ENCODE data around the gene HPS6. TPM values are rescaled to one million over a fixed set of nuclear protein-coding genes. Genes with fewer than 3 reads are reported as not detected.

HPS6 gene
- total and polyA plus RNA-seq, 2 donors: 11.1 to 18.7 TPM

GRCh38 chr10:102090772-102091171 is 25.6 kb downstream of the HPS6 start:
- Histone ChIP-seq H3K4me1 (ENCODE audit: insufficient read depth) (no peaks in the 10 kb centered on the region), H3K27ac (ENCODE audit: low read depth) (no peak overlapping the region), H3K36me3 (ENCODE audit: insufficient read depth) (no peaks in the 10 kb centered on the region), H3K4me3 (ENCODE audit: low read depth, low read length) (no peak overlapping the region)
- 69% methylated on average over 2 of the region's 2 CpGs for WGBS
- no peak for DNase-seq (ENCODE audit: extremely low spot score)

- no peak for DNase-seq (ENCODE audit: extremely low spot score)
- 94% methylated on average over 7 of the region's 7 CpGs for WGBS
- Histone ChIP-seq H3K4me1 (ENCODE audit: insufficient read depth) (no peaks in the 10 kb centered on the region), H3K4me3 (ENCODE audit: low read depth, low read length) (no peak overlapping the region), H3K27ac (ENCODE audit: low read depth) (no peak overlapping the region), H3K36me3 (ENCODE audit: insufficient read depth) (no peaks in the 10 kb centered on the region)
These were observed 31.3 kb downstream of the HPS6 start for GRCh38 chr10:102096449-102096848.

- no peak overlapping the region for H3K27ac ChIP-seq (ENCODE audit: low read depth)
- no peak for DNase-seq (ENCODE audit: extremely low spot score)
- H3K4me3 ChIP-seq (ENCODE audit: low read depth, low read length): no peak overlapping the region
- 90% methylated on average over 5 of the region's 5 CpGs for WGBS
- no peaks in the 10 kb centered on the region for H3K4me1 ChIP-seq (ENCODE audit: insufficient read depth)
- H3K36me3 ChIP-seq (ENCODE audit: insufficient read depth): no peaks in the 10 kb centered on the region
These were observed 36.0 kb downstream of the HPS6 start for GRCh38 chr10:102101152-102101551.

- DNase-seq (ENCODE audit: extremely low spot score): no peak
- WGBS: 85% methylated on average over 1 of the region's 1 CpG
These were observed 37.3 kb downstream of the HPS6 start for GRCh38 chr10:102102421-102102820.

DNA sequence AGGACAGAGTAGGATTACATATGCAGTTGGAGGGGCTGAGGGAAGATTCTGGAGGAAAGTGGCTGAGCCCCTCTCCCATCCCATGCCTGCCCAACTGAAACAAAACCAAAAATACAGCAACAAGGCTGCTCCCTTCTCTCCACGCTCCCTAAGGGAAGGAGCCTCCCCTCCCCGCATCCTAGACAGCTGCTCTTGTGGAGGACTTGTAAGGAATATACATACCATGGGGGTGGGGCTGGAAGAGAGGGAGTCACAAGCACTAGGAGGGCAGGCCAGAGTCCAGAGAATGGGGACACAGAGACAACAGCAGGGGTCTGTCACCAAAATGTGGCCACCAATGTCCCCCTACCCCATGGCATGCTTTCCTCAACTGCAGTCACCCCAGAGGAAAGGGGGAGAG is 41.8 kb downstream of the HPS6 start:
- no peak for DNase-seq (ENCODE audit: extremely low spot score)
- Histone ChIP-seq H3K36me3 (ENCODE audit: insufficient read depth) (peaks cover 16% of the 10 kb centered on the region), H3K4me3 (ENCODE audit: low read depth, low read length) (no peak overlapping the region), H3K4me1 (ENCODE audit: insufficient read depth) (no peaks in the 10 kb centered on the region), H3K27ac (ENCODE audit: low read depth) (no peak overlapping the region)
- WGBS: 70% methylated on average over 2 of the region's 2 CpGs

More at GRCh38 chr10:102102421-102102820, 37.3 kb downstream of the HPS6 start:
- no peak overlapping the region for H3K4me3 ChIP-seq (ENCODE audit: low read depth, low read length)
- H3K36me3 ChIP-seq (ENCODE audit: insufficient read depth): no peaks in the 10 kb centered on the region
- no peaks in the 10 kb centered on the region for H3K4me1 ChIP-seq (ENCODE audit: insufficient read depth)
- no peak overlapping the region for H3K27ac ChIP-seq (ENCODE audit: low read depth)

DNA sequence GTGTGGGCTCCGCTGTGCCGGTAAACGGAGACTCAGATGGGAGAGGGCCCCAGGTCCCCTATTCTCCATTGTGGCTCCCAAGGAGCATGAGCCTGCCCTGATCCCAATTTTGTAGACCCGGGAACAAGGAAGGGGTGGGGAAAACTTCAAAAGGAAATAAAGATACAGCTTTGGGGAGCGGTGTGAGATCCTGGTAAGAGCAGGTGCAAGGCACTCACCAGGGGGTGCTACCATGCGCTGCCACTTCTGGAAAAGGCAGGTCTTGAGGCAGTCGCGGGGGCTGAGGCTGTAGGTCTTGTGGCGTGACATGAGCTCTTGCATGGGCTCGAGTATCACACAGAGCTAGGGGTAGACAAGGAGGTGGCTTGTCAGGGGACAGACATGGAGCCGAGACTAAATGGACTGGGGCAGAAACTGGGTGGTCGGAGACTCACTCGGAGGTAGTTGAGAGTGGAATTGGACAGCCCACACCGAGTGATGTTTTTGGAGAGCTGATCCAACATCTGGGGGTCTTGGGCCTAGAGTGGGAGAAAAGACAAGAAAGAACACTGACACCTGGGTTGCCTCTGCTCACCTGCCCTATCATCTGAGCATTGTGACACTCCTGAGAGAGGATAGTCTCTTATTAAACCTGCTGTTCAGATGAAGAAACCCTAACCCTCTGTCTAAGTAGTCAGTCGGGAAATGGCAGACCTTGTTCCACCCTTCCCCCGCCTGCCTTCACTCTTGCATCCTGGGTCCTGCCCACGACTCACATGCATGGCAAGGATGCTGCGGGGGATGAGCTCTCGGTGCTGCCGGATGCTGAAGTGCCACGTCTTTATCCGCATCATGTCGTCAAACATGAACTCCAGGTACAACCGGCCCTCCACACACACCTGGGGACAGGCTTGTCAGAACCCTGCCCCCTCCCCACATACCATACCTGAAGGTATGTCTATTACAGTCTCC is 44.3 kb downstream of the HPS6 start:
- Histone ChIP-seq H3K4me3 (ENCODE audit: low read depth, low read length) (no peak overlapping the region), H3K36me3 (ENCODE audit: insufficient read depth) (peaks cover 16% of the 10 kb centered on the region), H3K27ac (ENCODE audit: low read depth) (no peak overlapping the region), H3K4me1 (ENCODE audit: insufficient read depth) (no peaks in the 10 kb centered on the region)
- DNase-seq (ENCODE audit: extremely low spot score): no peak
- 89% methylated on average over 24 of the region's 24 CpGs for WGBS

DNA sequence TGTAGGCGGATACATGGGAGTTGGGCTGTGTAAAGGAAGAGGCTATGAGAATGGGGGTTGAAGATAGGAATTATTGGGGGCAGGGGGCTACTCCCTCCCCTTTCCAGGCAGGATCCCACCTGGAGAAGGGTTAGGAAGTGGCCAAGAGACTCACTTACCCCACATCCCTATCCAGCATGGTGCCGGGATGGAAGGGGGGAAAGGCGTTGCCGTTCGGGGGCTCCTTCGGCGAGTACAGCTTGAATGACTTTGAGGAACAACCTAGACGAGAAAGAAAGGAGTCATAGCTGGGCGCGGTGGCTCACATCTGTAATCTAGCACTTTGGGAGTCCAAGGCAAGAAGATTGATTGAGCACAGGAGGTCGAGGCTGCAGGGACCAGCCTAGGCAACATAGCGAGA is 46.1 kb downstream of the HPS6 start:
- 90% methylated on average over 12 of the region's 12 CpGs for WGBS
- Histone ChIP-seq H3K4me1 (ENCODE audit: insufficient read depth) (no peaks in the 10 kb centered on the region), H3K27ac (ENCODE audit: low read depth) (no peak overlapping the region), H3K4me3 (ENCODE audit: low read depth, low read length) (no peak overlapping the region), H3K36me3 (ENCODE audit: insufficient read depth) (peaks cover 16% of the 10 kb centered on the region)
- no peak for DNase-seq (ENCODE audit: extremely low spot score)

- WGBS: 48% methylated on average over 3 of the region's 3 CpGs
- Histone ChIP-seq H3K36me3 (ENCODE audit: insufficient read depth) (peaks cover 16% of the 10 kb centered on the region), H3K27ac (ENCODE audit: low read depth) (no peak overlapping the region), H3K4me3 (ENCODE audit: low read depth, low read length) (no peak overlapping the region), H3K4me1 (ENCODE audit: insufficient read depth) (no peaks in the 10 kb centered on the region)
- no peak for DNase-seq (ENCODE audit: extremely low spot score)
These were observed 47.2 kb downstream of the HPS6 start for GRCh38 chr10:102112210-102112817.

GRCh38 chr10:102113261-102113955 is 48.3 kb downstream of the HPS6 start:
- DNase-seq (ENCODE audit: extremely low spot score): no peak
- WGBS: 32% methylated on average over 7 of the region's 7 CpGs
- peak overlapping the region; percentile 19 for H3K27ac ChIP-seq (ENCODE audit: low read depth)
- peak overlapping the region; percentile 78 for H3K4me3 ChIP-seq (ENCODE audit: low read depth, low read length)
- peaks cover 11% of the 10 kb centered on the region for H3K36me3 ChIP-seq (ENCODE audit: insufficient read depth)
- no peaks in the 10 kb centered on the region for H3K4me1 ChIP-seq (ENCODE audit: insufficient read depth)

DNA sequence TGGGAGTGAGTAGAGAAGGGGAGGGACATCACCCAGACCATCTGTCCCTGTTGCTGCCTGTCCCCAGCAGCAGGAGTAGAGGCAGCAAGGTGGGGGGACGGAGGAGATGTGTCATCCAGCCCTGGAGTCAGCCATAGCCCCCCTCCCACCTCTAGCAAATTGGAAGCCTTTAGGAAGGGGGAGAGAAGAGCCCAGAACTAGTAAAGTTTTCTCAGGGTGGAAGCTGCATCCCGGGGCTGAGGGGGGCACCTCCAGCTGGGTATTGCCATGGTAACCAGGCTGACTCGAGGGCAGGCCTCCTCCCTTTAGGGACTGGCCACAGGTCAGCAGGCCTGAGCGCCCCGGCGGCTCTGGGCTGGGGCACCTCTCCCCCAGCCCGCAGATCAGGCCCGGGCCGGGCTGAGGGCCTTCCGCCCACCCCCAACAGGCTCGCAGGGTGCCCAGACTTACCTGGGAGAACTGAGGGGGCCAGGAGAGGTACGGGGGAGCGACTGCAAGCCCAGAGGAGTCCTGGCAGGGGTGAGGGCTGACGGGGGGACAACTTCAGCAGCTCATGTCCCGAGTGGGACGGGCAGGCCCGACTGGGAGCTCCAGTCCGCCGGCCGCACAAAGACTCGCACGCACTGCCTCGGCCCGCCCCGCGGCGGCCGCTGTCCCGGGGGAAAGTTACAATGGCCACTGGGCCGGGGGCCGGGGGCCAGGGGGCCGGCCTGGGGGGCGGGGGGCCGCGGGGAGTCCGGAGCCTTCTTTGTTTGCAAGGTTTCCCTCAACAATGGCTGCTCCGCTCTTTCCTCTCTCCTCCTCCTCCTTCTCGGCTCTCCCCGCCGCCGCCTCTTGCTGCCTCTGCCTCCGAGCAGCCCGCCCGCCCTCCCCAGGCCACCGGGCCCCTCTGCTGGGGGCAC is 49.1 kb downstream of the HPS6 start:
- no peak for DNase-seq (ENCODE audit: extremely low spot score)
- H3K27ac ChIP-seq (ENCODE audit: low read depth): peak overlapping the region; percentile 49
- H3K36me3 ChIP-seq (ENCODE audit: insufficient read depth): peaks cover 8% of the 10 kb centered on the region
- H3K4me1 ChIP-seq (ENCODE audit: insufficient read depth): no peaks in the 10 kb centered on the region
- peak overlapping the region; percentile 78 for H3K4me3 ChIP-seq (ENCODE audit: low read depth, low read length)
- 1% methylated on average over 44 of the region's 45 CpGs for WGBS

DNA sequence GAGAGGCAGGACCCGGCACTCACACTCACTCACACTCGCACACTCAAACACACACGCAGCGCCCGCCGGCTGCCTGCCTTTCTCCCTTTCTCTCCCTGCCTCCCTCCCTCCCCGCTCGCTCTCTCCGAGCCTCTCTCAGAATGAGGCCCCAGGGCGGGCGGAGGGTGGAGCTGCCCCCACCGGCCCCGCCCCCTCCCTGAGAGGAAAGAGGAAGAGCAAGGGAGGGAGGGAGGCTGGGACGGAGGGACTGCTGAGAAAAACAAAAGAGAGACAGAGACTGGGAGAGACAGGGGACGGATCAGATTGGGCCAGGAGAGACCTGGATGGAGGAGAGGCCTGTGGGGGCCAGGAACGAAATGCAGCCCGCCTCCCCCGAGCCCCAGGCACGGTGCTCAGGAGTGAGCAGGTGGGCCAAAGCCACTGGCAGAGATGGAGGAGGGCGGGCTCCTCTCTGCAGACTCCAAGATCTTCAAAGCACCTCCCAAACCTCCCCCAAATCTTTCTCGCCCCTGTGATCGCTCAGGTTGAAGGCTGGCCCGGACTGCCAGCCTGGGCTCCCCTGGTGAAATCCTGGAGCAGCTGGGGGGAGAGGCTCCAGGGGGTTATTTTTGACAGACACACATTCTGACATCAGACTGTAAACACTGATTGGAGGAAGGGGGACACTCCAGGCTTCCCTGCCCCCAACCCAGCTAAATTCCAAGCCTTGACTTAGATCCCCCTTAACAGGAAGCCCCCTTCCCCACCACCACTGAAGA is 49.9 kb downstream of the HPS6 start:
- Histone ChIP-seq H3K4me1 (ENCODE audit: insufficient read depth) (no peaks in the 10 kb centered on the region), H3K27ac (ENCODE audit: low read depth) (peak overlapping the region; percentile 81), H3K36me3 (ENCODE audit: insufficient read depth) (peaks cover 8% of the 10 kb centered on the region), H3K4me3 (ENCODE audit: low read depth, low read length) (peak overlapping the region; percentile 78)
- 2% methylated on average over 23 of the region's 23 CpGs for WGBS
- DNase-seq (ENCODE audit: extremely low spot score): peak; percentile 82

DNA sequence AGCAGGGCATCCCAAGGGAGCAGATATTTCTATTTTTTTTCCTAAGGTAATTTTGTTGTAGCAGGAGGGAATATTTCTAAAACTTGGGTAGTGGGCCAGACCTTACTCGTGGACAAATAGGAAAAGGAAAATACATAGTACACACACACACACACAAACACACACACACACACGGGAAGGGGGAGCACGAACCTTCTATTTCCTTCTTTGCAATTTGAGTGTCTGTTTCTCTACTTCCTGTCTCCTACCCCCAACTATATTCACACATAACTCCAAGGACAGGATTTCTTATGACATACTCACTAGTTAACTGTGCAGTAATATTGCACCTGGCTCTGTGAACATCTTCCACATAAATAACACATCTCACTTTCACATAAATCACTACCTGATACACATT is 50.6 kb downstream of the HPS6 start:
- peak overlapping the region; percentile 81 for H3K27ac ChIP-seq (ENCODE audit: low read depth)
- H3K36me3 ChIP-seq (ENCODE audit: insufficient read depth): peaks cover under 1% of the 10 kb centered on the region
- H3K4me1 ChIP-seq (ENCODE audit: insufficient read depth): no peaks in the 10 kb centered on the region
- 7% methylated on average over 3 of the region's 3 CpGs for WGBS
- DNase-seq (ENCODE audit: extremely low spot score): no peak
- H3K4me3 ChIP-seq (ENCODE audit: low read depth, low read length): no peak overlapping the region
